ENCODE results near the gene DNAAF3.

DNA sequence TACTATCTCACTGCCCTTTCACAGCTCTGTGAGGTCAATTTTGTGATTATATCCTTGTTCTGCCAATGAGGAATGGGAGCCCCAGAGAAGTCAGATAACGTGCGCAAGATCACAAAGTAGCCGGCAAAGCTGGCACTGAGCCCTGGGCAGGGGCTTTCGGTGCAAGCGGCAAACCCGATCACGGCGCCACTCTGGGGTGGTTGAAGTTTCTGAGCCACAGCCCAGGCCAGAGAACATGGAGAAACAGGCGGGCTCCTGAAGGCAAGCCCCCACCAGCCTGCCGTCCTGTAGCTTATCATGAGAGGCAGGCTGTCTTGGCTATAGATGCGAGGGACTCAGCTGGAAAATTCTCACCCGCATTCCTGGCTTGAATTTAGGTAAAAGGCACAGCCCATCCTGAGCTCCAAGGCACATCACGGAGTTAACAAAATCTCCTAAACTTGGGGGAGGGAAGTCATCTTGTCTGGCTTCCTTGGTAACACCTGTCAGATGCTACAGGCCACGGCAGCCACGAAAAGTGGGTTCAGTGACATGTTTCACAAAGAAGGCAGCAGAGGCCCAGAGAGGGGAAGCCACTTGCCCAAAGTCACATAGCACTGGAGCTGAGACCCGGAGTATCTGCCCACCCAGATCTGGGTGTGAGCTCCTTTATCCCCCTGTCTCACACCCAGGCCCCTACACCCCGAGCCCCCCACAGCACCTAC lies 29.9 kb downstream of the DNAAF3 start:
- no peak for TF ChIP-seq ZNF274 (IDR thresholded peaks at IDR 0.05; ENCODE audit: low read depth, low read length)
- TF ChIP-seq YY1 (IDR thresholded peaks at IDR 0.05; ENCODE audit: insufficient read depth, insufficient read length): no peak
